Cardiac fibroblast (primary cell): ENCODE results near the gene PTPRCAP.

Experiments used
- DNase-seq, 2 donors: peaks; one replicate each; pipeline versions ENCODE4 v3.0.0 to v3.0.0-alpha.2; 2010; ENCODE audit warnings: low read depth in 2 of 2
- H3K4me3 ChIP-seq, 2 donors: replicated peaks in 1 of 2; 1 replicate in 1 of 2; 2 replicates in 1 of 2; pipeline ENCODE4 v1.5.1; 2011; ENCODE audit warnings: low read depth in 2 of 2, low read length in 2 of 2, mild to moderate bottlenecking in 2 of 2, moderate library complexity in 1 of 2
- TF ChIP-seq, protein P1 (sequence below): IDR thresholded peaks from one replicate; pipeline ENCODE4 v1.5.1; 2011; ENCODE audit warnings: low read depth, mild to moderate bottlenecking, low read length, inconsistent platforms

Gene PTPRCAP

DNA sequence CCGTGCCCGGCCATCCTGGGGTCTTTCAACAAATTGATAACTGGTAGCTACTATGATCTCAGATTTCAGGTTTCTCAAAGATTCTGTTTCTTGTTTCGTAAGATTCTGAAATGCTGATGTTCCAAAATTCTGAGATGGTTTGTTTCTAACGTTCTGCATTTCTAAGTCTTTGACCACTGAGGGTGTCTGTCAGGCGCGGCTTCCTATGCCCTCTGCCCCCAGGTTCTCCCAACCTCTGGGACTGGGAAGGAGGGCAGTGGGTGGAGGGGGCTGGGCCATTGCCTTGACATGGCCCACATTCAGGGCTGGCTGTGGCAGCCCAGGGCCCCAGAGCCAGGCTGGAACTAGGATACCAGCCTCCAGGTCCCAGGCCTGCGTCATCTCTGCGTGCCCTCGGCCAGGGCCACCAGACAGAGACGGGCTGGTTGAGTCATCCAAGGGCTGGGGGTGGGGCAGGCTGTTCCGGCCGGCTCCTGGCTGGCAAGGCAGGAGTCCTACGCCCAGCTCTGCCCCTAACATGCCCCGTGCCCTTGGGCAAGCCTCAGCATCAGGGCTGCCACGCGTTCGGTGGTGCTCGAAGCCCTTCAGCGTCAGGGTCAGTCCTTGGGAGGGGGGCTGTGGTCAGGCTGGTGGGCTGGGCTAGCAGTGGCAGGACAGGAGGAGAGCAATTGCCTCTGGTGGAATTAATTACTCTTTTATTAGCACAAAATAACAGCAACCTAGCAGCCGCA, 26.4 kb upstream of the PTPRCAP start:
- peak in 1 of 2 donors; percentile 62 for DNase-seq
- TF ChIP-seq, protein P1, sequence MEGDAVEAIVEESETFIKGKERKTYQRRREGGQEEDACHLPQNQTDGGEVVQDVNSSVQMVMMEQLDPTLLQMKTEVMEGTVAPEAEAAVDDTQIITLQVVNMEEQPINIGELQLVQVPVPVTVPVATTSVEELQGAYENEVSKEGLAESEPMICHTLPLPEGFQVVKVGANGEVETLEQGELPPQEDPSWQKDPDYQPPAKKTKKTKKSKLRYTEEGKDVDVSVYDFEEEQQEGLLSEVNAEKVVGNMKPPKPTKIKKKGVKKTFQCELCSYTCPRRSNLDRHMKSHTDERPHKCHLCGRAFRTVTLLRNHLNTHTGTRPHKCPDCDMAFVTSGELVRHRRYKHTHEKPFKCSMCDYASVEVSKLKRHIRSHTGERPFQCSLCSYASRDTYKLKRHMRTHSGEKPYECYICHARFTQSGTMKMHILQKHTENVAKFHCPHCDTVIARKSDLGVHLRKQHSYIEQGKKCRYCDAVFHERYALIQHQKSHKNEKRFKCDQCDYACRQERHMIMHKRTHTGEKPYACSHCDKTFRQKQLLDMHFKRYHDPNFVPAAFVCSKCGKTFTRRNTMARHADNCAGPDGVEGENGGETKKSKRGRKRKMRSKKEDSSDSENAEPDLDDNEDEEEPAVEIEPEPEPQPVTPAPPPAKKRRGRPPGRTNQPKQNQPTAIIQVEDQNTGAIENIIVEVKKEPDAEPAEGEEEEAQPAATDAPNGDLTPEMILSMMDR, result no peak
- peak overlapping the region; percentile 15 to 42 for H3K4me3 ChIP-seq

DNA sequence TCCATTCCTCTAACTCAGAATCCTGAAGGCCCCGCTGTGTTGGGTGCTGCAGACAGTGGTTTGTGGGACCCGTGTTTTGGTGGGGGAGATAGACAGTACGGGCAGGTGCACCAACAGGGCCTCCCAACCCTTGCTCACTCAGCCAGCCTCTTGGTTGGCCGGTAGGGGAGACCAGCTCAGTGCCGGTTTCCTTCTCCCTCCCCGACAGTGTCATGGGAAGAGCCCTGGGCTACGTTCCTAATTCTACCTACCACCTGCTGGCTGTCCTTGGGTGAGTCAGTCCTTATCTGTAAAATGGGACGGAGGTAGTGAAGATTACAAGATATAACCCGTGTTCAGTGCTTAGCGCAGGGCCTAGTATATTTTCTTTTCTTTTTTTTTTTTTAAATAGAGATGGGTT, 25.7 kb upstream of the PTPRCAP start:
- H3K4me3 ChIP-seq, result no peak overlapping the region
- TF ChIP-seq, protein P1, result no peak
- DNase-seq, result no peak

DNA sequence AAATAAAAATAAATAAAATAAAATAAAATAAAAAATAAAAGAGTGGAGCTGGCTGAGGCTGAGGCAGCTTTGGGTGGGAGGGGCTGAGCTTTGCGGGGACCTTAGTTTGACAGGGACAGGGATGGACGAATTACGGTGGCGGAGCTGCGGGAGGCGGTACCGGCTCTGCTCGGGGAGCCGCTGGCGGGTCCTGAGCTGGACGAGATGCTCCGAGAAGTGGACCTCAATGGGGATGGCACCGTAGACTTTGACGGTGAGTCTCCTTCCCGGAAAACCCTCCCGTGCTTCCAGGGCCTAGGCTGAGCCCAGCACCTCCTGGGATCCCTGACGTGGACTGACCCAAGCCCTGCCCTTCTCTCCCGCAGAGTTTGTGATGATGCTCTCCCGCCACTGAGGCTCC, 20.8 kb upstream of the PTPRCAP start:
- TF ChIP-seq, protein P1, result no peak
- no peak overlapping the region for H3K4me3 ChIP-seq
- no peak for DNase-seq

DNA sequence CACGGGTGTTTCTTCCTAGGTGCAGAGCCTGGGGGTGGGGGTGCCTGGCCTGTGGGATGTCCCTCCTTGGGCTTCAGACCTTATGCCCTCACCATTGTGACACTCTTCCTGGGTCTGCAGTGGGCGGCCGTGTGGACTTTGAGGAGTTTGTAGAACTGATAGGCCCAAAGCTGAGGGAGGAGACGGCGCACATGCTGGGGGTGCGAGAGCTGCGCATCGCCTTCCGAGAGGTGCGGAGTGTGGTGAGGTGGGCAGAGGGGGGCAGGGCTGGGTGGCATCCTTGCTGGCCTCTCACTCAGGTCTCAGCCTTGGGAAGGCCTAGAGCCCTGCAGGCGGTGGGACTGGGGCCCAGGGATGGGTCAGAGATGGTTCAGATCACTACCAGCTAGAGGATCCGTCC, 20.0 kb upstream of the PTPRCAP start:
- TF ChIP-seq, protein P1, result no peak
- DNase-seq, result no peak
- no peak overlapping the region for H3K4me3 ChIP-seq

DNA sequence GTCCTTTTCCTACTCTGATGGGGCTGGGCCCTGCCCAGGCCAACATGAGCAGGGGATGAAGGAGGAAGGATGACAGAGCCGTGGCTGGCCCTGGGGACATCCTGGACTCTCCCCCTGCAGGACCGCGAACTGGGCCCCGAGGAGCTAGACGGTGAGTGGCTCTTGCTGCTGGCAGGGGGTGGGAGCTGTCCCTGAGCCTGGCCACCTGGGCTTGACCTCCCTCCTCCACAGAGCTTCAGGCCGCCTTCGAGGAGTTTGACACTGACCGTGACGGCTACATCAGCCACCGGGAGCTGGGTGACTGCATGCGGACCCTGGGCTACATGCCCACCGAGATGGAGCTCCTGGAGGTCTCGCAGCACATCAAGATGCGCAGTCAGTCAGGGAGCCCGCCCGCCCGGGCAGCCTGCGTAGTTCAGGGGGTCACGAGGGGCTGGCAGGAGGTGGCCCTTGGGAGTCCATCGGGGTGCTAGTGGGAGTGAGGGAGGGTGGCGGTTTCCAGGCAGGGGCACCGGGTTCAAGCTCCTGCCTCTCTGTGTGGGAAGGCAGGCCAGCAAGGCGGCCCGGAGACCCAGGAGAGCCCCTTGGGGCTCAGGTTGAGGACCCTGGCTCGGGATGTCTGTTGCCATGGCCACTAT, 18.7 kb upstream of the PTPRCAP start:
- DNase-seq, result no peak
- H3K4me3 ChIP-seq, result no peak overlapping the region
- TF ChIP-seq, protein P1, result no peak

DNA sequence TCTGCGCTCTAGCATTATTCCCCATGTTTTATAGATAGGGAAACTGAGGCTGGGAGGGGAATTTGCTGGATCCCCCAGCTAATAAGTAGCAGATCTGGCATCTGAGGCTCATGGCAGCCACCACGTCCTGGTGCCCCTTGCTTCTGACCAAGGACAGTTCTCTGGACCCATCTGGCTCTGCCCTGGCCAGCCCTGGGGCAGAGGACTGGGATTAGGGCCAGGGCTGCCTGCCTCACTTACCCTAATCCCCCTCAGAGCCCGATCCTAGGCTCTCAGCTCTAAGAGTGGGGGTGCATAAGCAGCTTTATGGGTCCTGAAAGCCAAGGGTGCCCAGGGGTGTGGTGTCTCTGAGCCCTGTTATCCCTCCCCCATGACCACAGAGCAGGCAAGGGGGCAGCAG, 17.6 kb upstream of the PTPRCAP start, which contains the start of gene CABP4:
Gene CABP4, plus strand, starts transcription at position 301 of the 400 bp plus-strand sequence. Its CDS starts 70 bp downstream, at position 371.
- DNase-seq, result no peak
- no peak within 1 kb of the TSS for H3K4me3 ChIP-seq
- TF ChIP-seq, protein P1, result no peak
